Measurements from ENCODE around the gene CCR8. TPM values are rescaled to one million over a fixed set of nuclear protein-coding genes. Genes with fewer than 3 reads are reported as not detected.

Gene CCR8
- total RNA-seq, 1 experiment from 2014 or later = not detected

DNA sequence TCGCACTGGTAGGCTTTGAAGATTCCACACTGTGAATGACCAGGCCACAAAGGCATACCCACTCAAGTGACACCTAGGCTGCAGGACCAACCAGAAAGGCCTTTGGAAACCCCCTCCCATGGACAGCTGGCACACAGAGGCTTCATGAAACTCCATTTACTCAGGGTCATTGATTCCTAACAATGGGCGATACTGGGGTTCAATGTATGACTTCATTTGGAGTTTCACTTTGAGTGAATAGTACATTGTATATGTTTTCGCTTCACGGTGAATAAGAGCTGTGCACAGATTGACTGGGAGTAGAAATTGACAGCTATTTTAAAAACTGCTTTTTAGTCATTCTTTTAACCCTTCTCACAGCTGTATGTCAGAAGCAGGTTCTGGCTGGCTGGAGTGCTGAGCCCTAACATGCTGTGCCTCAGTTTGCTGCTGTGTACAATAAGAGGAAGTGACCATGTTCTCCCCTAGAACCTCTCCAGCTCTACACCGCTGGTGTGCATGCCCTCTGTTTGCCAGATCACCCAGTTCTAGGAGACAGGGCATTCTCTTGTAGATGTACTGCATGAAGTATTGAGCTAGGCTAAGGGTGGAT lies 34.2 kb upstream of the CCR8 start:
- Histone ChIP-seq H3K9me2 (replicated peaks; ENCODE audit: low read length) (no peaks in the 10 kb centered on the region), H3K4me3 (ENCODE audit: low read length) (no peak overlapping the region), H3K4me2 (ENCODE audit: low read length) (no peak overlapping the region), H4K20me1 (ENCODE audit: low read length) (no peaks in the 10 kb centered on the region), H3K9me3 (ENCODE audit: low read length) (peaks cover 14% of the 10 kb centered on the region; the same call in 1 of the 2 replicates), H3K36me3 (ENCODE audit: low read depth, low read length) (no peaks in the 10 kb centered on the region), H3K9ac (ENCODE audit: low read length) (no peak overlapping the region), H3K27ac (ENCODE audit: low read length) (no peak overlapping the region), H2AFZ (ENCODE audit: low read length) (no peak overlapping the region), H3K27me3 (ENCODE audit: low read length) (no peaks in the 10 kb centered on the region), H3K79me2 (ENCODE audit: low read length) (no peaks in the 10 kb centered on the region), H3K4me1 (ENCODE audit: insufficient read depth, low read length) (0 out of 2 replicates have a peak, but pooled peaks cover 2% of the 10 kb centered on the region), H3F3A (ENCODE audit: low read length, unreplicated experiment) (no peaks in the 10 kb centered on the region)
- DNase-seq (no peak), ATAC-seq (no peak)
- ChIA-PET CTCF (interaction anchor here (1.2 kb wide), 1 partner anchor 83 kb away, joined by 4 read pairs; no protein-coding TSS in a partner anchor), POLR2A (ENCODE audit: unreplicated experiment) (no interaction called here)
- TF ChIP-seq, protein P1, sequence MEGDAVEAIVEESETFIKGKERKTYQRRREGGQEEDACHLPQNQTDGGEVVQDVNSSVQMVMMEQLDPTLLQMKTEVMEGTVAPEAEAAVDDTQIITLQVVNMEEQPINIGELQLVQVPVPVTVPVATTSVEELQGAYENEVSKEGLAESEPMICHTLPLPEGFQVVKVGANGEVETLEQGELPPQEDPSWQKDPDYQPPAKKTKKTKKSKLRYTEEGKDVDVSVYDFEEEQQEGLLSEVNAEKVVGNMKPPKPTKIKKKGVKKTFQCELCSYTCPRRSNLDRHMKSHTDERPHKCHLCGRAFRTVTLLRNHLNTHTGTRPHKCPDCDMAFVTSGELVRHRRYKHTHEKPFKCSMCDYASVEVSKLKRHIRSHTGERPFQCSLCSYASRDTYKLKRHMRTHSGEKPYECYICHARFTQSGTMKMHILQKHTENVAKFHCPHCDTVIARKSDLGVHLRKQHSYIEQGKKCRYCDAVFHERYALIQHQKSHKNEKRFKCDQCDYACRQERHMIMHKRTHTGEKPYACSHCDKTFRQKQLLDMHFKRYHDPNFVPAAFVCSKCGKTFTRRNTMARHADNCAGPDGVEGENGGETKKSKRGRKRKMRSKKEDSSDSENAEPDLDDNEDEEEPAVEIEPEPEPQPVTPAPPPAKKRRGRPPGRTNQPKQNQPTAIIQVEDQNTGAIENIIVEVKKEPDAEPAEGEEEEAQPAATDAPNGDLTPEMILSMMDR (conservative IDR thresholded peaks at IDR 0.05; ENCODE audit: low read depth, low read length) = no peak
- TF ChIP-seq EZH2phosphoT487 (IDR thresholded peaks at IDR 0.05; ENCODE audit: borderline replicate concordance, low read length) (no peak), EZH2 (IDR thresholded peaks at IDR 0.05; ENCODE audit: low read length, unreplicated experiment) (no peak)
- intact Hi-C loops (cut with micrococcal nuclease) = no loop called here
- BruUV-seq (replicated peaks) = no TSS peak

DNA sequence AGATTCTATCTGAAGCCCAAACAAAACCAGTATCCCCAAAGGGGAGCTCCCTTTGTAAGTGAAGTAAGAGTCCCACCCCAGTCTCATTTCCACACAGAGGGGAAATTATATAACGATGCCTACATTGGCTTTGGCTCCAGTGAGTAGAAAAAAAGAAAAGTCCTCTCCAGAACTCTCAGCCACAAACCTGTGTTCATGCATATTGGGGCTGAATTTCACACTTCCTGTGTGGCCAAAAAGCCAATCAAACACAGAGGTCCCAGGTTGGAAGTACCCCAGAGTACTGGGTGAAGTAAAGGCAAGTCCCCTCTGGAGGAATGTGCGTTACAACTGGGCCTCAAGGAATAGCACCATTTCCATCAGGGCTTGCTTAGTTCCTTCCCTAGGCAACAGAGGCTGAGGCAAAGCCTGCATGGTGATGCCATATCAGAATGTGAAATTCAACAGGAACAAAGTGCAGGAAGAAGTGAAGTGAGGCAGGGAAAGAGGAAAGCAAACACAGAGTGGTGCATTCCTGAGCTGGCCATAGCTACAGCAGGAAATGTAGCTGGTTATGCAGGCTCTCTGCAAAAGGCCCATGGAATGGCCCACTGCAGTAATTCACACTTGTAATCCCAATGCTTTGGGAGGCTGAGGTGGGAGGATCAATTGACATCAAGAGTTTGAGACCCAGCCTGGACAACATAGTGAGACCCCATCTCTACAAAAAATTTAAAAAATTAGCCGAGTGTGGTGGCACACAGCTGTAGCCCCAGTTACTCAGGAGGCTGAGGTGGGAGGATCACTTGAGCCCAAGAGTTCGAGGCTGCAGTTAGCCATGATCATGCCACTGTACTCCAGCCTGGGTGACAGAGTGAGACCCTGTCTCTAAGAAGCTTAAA lies 33.1 kb upstream of the CCR8 start:
- H2AFZ ChIP-seq (ENCODE audit: low read length) = no peak overlapping the region
- intact Hi-C loops (cut with micrococcal nuclease) = no loop called here
- H3K9me3 ChIP-seq (ENCODE audit: low read length) = peaks cover 14% of the 10 kb centered on the region; the same call in 1 of the 2 replicates
- DNase-seq = no peak
- ATAC-seq = no peak
- H3F3A ChIP-seq (ENCODE audit: low read length, unreplicated experiment) = no peaks in the 10 kb centered on the region
- no peaks in the 10 kb centered on the region for H3K79me2 ChIP-seq (ENCODE audit: low read length)
- H3K27me3 ChIP-seq (ENCODE audit: low read length) = no peaks in the 10 kb centered on the region
- CTCF ChIA-PET = interaction anchor here (1.2 kb wide), 1 partner anchor 82 kb away, joined by 4 read pairs; no protein-coding TSS in a partner anchor
- H4K20me1 ChIP-seq (ENCODE audit: low read length) = no peaks in the 10 kb centered on the region
- no peaks in the 10 kb centered on the region for H3K9me2 ChIP-seq (replicated peaks; ENCODE audit: low read length)
- H3K4me2 ChIP-seq (ENCODE audit: low read length) = no peak overlapping the region
- no peaks in the 10 kb centered on the region for H3K36me3 ChIP-seq (ENCODE audit: low read depth, low read length)
- H3K9ac ChIP-seq (ENCODE audit: low read length) = no peak overlapping the region
- POLR2A ChIA-PET (ENCODE audit: unreplicated experiment) = no interaction called here
- no peaks in the 10 kb centered on the region for H3K4me1 ChIP-seq (ENCODE audit: insufficient read depth, low read length)
- no peak for TF ChIP-seq EZH2phosphoT487 (IDR thresholded peaks at IDR 0.05; ENCODE audit: borderline replicate concordance, low read length)
- BruUV-seq (replicated peaks) = no TSS peak
- H3K27ac ChIP-seq (ENCODE audit: low read length) = no peak overlapping the region
- no peak overlapping the region for H3K4me3 ChIP-seq (ENCODE audit: low read length)

DNA sequence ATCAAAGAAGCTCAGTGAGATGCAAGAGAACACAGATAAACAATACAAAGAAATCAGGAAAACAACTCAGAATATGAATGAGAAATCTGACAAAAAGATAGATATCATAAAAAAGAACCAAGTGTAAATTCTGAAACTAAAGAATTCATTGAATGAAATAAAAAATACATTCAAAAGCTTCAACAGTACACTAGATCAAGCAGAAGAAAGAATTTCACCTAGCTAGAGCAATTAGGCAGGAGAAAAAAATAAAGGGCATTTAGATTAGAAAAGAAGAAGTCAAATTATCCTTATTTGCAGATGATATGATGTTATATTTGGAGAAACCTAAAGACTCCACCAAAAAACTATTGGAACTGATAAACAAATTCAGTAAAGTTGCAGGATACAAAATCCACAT lies 30.2 kb upstream of the CCR8 start:
- Histone ChIP-seq H3K27ac (ENCODE audit: low read length) (no peak overlapping the region), H3K36me3 (ENCODE audit: low read depth, low read length) (no peaks in the 10 kb centered on the region), H3K4me1 (ENCODE audit: insufficient read depth, low read length) (no peaks in the 10 kb centered on the region), H3K9ac (ENCODE audit: low read length) (no peak overlapping the region), H3K4me3 (ENCODE audit: low read length) (no peak overlapping the region), H2AFZ (ENCODE audit: low read length) (no peak overlapping the region), H4K20me1 (ENCODE audit: low read length) (no peaks in the 10 kb centered on the region), H3K9me3 (ENCODE audit: low read length) (peaks cover 19% of the 10 kb centered on the region; the same call in 1 of the 2 replicates), H3K4me2 (ENCODE audit: low read length) (no peak overlapping the region), H3F3A (ENCODE audit: low read length, unreplicated experiment) (no peaks in the 10 kb centered on the region), H3K79me2 (ENCODE audit: low read length) (no peaks in the 10 kb centered on the region), H3K27me3 (ENCODE audit: low read length) (peaks cover 14% of the 10 kb centered on the region; the same call in 1 of the 2 replicates), H3K9me2 (replicated peaks; ENCODE audit: low read length) (no peaks in the 10 kb centered on the region)
- no peak for ATAC-seq
- intact Hi-C loops (cut with micrococcal nuclease) = no loop called here
- DNase-seq = no peak
- ChIA-PET POLR2A (ENCODE audit: unreplicated experiment) (no interaction called here), CTCF (no interaction called here)
- BruUV-seq (replicated peaks) = no TSS peak
- TF ChIP-seq EZH2 (IDR thresholded peaks at IDR 0.05; ENCODE audit: low read length, unreplicated experiment) = no peak
- no peak for TF ChIP-seq EZH2phosphoT487 (IDR thresholded peaks at IDR 0.05; ENCODE audit: borderline replicate concordance, low read length)
- TF ChIP-seq, protein P1 (conservative IDR thresholded peaks at IDR 0.05; ENCODE audit: low read depth, low read length) = no peak

Data from PC-3 (cell line).